ENCODE measurements around the gene RHBDL2. TPM values are rescaled to one million over a fixed set of nuclear protein-coding genes. Genes with fewer than 3 reads are reported as not detected.

The RHBDL2 gene
- total and polyA plus RNA-seq, 9 of the 15 experiments (the other 6 are each of a cell fraction or from before 2014, with no cell fraction given): not detected

GRCh38 chr1:38923607-38924006, 18.0 kb downstream of the RHBDL2 start (continued):
- TF ChIP-seq CCNT2 (IDR thresholded peaks at IDR 0.05; ENCODE audit: borderline replicate concordance, extremely low read depth, insufficient read length, low read depth, low read length) (no peak), FOSL1 (tag; conservative IDR thresholded peaks at IDR 0.05) (0 out of 2 replicates have a peak, but pooled peaks have one; percentile 28), TSC22D4 (tag; IDR thresholded peaks at IDR 0.05) (no peak), TGIF2 (CRISPR knock-in tag; IDR thresholded peaks at IDR 0.05) (no peak), U2AF2 (optimal IDR thresholded peaks at IDR 0.05; ENCODE audit: low read depth, low read length) (no peak), HDAC2 (IDR thresholded peaks at IDR 0.05) (no peak)
- TF ChIP-seq, protein P1, sequence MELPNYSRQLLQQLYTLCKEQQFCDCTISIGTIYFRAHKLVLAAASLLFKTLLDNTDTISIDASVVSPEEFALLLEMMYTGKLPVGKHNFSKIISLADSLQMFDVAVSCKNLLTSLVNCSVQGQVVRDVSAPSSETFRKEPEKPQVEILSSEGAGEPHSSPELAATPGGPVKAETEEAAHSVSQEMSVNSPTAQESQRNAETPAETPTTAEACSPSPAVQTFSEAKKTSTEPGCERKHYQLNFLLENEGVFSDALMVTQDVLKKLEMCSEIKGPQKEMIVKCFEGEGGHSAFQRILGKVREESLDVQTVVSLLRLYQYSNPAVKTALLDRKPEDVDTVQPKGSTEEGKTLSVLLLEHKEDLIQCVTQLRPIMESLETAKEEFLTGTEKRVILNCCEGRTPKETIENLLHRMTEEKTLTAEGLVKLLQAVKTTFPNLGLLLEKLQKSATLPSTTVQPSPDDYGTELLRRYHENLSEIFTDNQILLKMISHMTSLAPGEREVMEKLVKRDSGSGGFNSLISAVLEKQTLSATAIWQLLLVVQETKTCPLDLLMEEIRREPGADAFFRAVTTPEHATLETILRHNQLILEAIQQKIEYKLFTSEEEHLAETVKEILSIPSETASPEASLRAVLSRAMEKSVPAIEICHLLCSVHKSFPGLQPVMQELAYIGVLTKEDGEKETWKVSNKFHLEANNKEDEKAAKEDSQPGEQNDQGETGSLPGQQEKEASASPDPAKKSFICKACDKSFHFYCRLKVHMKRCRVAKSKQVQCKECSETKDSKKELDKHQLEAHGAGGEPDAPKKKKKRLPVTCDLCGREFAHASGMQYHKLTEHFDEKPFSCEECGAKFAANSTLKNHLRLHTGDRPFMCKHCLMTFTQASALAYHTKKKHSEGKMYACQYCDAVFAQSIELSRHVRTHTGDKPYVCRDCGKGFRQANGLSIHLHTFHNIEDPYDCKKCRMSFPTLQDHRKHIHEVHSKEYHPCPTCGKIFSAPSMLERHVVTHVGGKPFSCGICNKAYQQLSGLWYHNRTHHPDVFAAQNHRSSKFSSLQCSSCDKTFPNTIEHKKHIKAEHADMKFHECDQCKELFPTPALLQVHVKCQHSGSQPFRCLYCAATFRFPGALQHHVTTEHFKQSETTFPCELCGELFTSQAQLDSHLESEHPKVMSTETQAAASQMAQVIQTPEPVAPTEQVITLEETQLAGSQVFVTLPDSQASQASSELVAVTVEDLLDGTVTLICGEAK (IDR thresholded peaks at IDR 0.05): no peak
- TF ChIP-seq, protein P1 (CRISPR knock-in tag; IDR thresholded peaks at IDR 0.05): no peak
- TF ChIP-seq, protein P2, sequence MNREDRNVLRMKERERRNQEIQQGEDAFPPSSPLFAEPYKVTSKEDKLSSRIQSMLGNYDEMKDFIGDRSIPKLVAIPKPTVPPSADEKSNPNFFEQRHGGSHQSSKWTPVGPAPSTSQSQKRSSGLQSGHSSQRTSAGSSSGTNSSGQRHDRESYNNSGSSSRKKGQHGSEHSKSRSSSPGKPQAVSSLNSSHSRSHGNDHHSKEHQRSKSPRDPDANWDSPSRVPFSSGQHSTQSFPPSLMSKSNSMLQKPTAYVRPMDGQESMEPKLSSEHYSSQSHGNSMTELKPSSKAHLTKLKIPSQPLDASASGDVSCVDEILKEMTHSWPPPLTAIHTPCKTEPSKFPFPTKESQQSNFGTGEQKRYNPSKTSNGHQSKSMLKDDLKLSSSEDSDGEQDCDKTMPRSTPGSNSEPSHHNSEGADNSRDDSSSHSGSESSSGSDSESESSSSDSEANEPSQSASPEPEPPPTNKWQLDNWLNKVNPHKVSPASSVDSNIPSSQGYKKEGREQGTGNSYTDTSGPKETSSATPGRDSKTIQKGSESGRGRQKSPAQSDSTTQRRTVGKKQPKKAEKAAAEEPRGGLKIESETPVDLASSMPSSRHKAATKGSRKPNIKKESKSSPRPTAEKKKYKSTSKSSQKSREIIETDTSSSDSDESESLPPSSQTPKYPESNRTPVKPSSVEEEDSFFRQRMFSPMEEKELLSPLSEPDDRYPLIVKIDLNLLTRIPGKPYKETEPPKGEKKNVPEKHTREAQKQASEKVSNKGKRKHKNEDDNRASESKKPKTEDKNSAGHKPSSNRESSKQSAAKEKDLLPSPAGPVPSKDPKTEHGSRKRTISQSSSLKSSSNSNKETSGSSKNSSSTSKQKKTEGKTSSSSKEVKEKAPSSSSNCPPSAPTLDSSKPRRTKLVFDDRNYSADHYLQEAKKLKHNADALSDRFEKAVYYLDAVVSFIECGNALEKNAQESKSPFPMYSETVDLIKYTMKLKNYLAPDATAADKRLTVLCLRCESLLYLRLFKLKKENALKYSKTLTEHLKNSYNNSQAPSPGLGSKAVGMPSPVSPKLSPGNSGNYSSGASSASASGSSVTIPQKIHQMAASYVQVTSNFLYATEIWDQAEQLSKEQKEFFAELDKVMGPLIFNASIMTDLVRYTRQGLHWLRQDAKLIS (CRISPR knock-in tag; IDR thresholded peaks at IDR 0.05): no peak
- TF ChIP-seq, protein P3, sequence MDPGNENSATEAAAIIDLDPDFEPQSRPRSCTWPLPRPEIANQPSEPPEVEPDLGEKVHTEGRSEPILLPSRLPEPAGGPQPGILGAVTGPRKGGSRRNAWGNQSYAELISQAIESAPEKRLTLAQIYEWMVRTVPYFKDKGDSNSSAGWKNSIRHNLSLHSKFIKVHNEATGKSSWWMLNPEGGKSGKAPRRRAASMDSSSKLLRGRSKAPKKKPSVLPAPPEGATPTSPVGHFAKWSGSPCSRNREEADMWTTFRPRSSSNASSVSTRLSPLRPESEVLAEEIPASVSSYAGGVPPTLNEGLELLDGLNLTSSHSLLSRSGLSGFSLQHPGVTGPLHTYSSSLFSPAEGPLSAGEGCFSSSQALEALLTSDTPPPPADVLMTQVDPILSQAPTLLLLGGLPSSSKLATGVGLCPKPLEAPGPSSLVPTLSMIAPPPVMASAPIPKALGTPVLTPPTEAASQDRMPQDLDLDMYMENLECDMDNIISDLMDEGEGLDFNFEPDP (CRISPR knock-in tag; IDR thresholded peaks at IDR 0.05): no peak
- TF ChIP-seq, protein P4, sequence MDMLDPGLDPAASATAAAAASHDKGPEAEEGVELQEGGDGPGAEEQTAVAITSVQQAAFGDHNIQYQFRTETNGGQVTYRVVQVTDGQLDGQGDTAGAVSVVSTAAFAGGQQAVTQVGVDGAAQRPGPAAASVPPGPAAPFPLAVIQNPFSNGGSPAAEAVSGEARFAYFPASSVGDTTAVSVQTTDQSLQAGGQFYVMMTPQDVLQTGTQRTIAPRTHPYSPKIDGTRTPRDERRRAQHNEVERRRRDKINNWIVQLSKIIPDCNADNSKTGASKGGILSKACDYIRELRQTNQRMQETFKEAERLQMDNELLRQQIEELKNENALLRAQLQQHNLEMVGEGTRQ (CRISPR knock-in tag; IDR thresholded peaks at IDR 0.05): no peak

All from K562 (cell line).